Kidney (tissue), 14 donors: ENCODE data around the gene PIK3R4. TPM values are rescaled to one million over a fixed set of nuclear protein-coding genes. Genes with fewer than 3 reads are reported as not detected.

ENCODE experiments used
- DNase-seq, 5 donors: peaks; one replicate each; pipeline ENCODE4 v3.0.0-alpha.2; 2013 to 2020
- FAIRE-seq: peaks from 2 replicates; lab custom pipeline; 2012; peaks lifted over from hg19 to GRCh38; lab: Jason Lieb, UNC
- H3K27ac ChIP-seq, 2 donors: one replicate each; pipeline ENCODE4 v1.7.0; 2013; ENCODE audit warnings: low read depth in 2 of 2, low read length in 2 of 2, inconsistent platforms in 1 of 2
- H3K27me3 ChIP-seq: one replicate; pipeline ENCODE4 v1.7.1; 2013; ENCODE audit warnings: low read length, inconsistent platforms; ENCODE audit not compliant: control insufficient read depth, insufficient read depth
- H3K36me3 ChIP-seq, 3 donors: one replicate each; pipeline versions ENCODE4 v1.7.0 to v1.7.1; 2013; ENCODE audit warnings: low read length in 3 of 3, control low read depth in 1 of 3, inconsistent platforms in 1 of 3; ENCODE audit not compliant: insufficient read depth in 3 of 3, control insufficient read depth in 2 of 3
- H3K4me1 ChIP-seq, 3 donors: one replicate each; pipeline versions ENCODE4 v1.7.0 to v1.7.1; 2013; ENCODE audit warnings: low read length in 3 of 3, inconsistent platforms in 1 of 3, low read depth in 1 of 3; ENCODE audit not compliant: control insufficient read depth in 2 of 3, insufficient read depth in 2 of 3
- H3K4me3 ChIP-seq, 3 donors: one replicate each; pipeline versions ENCODE4 v1.7.0 to v1.8.1; 2013; ENCODE audit warnings: low read length in 3 of 3, control low read depth in 1 of 3, inconsistent platforms in 1 of 3
- H3K9ac ChIP-seq, 3 donors: one replicate each; pipeline versions ENCODE4 v1.7.0 to v1.7.1; 2013; ENCODE audit warnings: low read length in 3 of 3, control low read depth in 1 of 3, inconsistent platforms in 1 of 3
- H3K9me3 ChIP-seq, 3 donors: one replicate each; pipeline versions ENCODE4 v1.7.0 to v1.7.1; 2013; ENCODE audit warnings: low read length in 3 of 3, control low read depth in 1 of 3, inconsistent platforms in 1 of 3; ENCODE audit not compliant: control insufficient read depth in 2 of 3, insufficient read depth in 1 of 3
- intact Hi-C: fragments of 100-400 bp; cut with DNase I; formaldehyde crosslinking; loops from one replicate; pipeline ENCODE4 v1.11.1; 2022
- polyA plus RNA-seq: library from polyadenylated mRNA; stranded (reverse); fragments of 350-450 nt; fragmentation: Illumina TruSeq; extraction: RNeasy Lipid Tissue Mini Kit (QIAGEN cat#74804); gene quantifications from one replicate; pipeline ENCODE4 v1.2.3, GENCODE V29; 2014; ENCODE audit warnings: low read depth, low replicate concordance; ENCODE audit not compliant: insufficient read depth
- total RNA-seq: library from RNA; stranded (reverse); fragmentation: NEBNext Ultra II Directional; extraction: Animal tissue kit (Norgen Biotek cat#: 25700); gene quantifications from one replicate; pipeline ENCODE4 v1.2.1, GENCODE V29; 2021
- TF ChIP-seq, protein P1 (sequence below): IDR thresholded peaks from 3 replicates; pipeline ENCODE4 v1.5.1; 2012; ENCODE audit warnings: mild to moderate bottlenecking, moderate library complexity, borderline replicate concordance; ENCODE audit not compliant: insufficient read depth; ENCODE audit errors: extremely low read depth
- donor health status: control.
- donor health status: control.
- donor health status: control.
- donor health status: control.
- donor health status: control.
- donor health status: DM: yes; HTN: yes; CAD: no.
- donor health status: Normal renal cell carcinoma (clear cell type).

Gene PIK3R4
- total and polyA plus RNA-seq, 2 donors from 2014 or later: 22.5 to 32.7 TPM

DNA sequence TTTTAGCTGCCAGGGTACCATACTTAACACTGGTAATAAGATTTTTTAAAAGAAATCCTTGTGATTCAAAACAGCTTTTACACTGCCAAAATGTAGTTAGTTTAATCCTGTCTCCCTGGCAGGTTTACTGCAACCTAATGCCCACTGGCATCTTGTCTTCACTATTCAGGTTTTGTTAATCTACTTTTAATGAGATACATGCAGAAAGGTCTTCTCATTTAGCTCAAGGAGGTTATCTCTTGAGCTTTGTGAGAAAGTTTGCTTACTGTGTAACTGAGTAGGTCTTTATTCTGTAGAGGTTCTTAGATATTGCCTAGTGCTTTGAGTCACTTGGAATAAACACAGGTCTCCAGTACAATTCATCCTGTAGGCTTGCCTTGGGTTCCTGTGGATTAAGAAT is 110.7 kb downstream of the PIK3R4 start:
- TF ChIP-seq, protein P1, sequence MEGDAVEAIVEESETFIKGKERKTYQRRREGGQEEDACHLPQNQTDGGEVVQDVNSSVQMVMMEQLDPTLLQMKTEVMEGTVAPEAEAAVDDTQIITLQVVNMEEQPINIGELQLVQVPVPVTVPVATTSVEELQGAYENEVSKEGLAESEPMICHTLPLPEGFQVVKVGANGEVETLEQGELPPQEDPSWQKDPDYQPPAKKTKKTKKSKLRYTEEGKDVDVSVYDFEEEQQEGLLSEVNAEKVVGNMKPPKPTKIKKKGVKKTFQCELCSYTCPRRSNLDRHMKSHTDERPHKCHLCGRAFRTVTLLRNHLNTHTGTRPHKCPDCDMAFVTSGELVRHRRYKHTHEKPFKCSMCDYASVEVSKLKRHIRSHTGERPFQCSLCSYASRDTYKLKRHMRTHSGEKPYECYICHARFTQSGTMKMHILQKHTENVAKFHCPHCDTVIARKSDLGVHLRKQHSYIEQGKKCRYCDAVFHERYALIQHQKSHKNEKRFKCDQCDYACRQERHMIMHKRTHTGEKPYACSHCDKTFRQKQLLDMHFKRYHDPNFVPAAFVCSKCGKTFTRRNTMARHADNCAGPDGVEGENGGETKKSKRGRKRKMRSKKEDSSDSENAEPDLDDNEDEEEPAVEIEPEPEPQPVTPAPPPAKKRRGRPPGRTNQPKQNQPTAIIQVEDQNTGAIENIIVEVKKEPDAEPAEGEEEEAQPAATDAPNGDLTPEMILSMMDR: no peak
- DNase-seq (no peak), FAIRE-seq (no peak)
- no peaks in the 10 kb centered on the region for H3K9me3 ChIP-seq
- H3K27ac ChIP-seq: no peak overlapping the region
- H3K27me3 ChIP-seq: no peaks in the 10 kb centered on the region
- H3K4me1 ChIP-seq: no peaks in the 10 kb centered on the region
- intact Hi-C loops: no loop called here
- no peak overlapping the region for H3K9ac ChIP-seq
- H3K4me3 ChIP-seq: no peak overlapping the region
- no peaks in the 10 kb centered on the region for H3K36me3 ChIP-seq

DNA sequence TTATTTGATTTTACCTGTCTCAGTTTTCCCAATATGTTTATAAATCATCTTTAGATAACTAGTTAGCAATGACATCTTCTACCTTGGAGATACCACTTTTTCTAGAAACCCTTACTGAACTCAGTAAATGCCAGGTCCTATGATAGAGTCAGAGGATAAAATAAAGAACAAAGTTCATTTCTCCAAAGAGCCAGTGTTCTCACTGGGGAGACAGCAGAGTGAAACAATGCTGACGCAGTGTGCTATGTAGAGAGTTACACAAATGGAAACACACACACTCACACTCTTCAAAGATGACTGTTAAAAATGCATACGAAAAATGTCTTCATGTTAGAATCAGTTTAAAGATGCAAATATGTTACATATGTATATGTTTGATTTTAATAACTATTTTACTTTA is 111.3 kb downstream of the PIK3R4 start:
- TF ChIP-seq, protein P1: no peak
- Histone ChIP-seq H3K4me3 (no peak overlapping the region), H3K27ac (no peak overlapping the region), H3K4me1 (no peaks in the 10 kb centered on the region), H3K9ac (no peak overlapping the region), H3K9me3 (no peaks in the 10 kb centered on the region), H3K36me3 (no peaks in the 10 kb centered on the region), H3K27me3 (no peaks in the 10 kb centered on the region)
- intact Hi-C loops: no loop called here
- FAIRE-seq (no peak), DNase-seq (no peak)

Other genes starting within 250 kb of the PIK3R4 start
- gene COL6A6, start 229.7 kb downstream of the PIK3R4 start, total RNA-seq: 0.25 TPM
- not detected for gene COL6A6, start 229.7 kb downstream of the PIK3R4 start, polyA plus RNA-seq
- gene ATP2C1, start 147.3 kb upstream of the PIK3R4 start, total RNA-seq: 102 TPM
- gene ATP2C1, start 147.3 kb upstream of the PIK3R4 start, polyA plus RNA-seq: 46.8 TPM